ENCODE measurements around the gene ATP7A.
A peak's percentile ranks its signal among the peaks of the same experiment; 100 is the strongest.

The ATP7A gene

GRCh38 chrX:77945910-77946545 is 35.5 kb downstream of the ATP7A start:
- no peak for DNase-seq

- no peak for DNase-seq
Measured at GRCh38 chrX:77946571-77946970, 36.1 kb downstream of the ATP7A start.

- no peak for DNase-seq
Measured at GRCh38 chrX:77949840-77950239, 39.3 kb downstream of the ATP7A start.

- no peak for DNase-seq
Measured at GRCh38 chrX:77952173-77952572, 41.7 kb downstream of the ATP7A start.

DNA sequence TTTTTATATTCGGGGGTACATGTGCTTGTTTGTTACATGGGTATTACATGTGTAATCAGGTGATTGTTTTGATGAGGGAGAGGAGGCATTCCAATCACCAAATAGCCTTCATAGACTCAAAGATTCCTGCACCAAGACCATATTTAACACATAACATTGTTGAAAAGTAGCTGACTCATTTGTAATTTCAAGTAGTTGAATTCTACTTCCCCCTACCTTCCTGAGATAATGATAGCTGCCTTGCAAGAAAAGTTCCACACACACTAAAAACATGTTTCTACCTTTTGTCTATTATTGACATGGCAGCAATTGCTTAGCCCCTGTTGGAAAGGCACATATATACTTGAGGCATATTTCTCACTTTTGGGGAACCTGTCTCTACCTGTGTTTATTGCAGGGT is 42.8 kb downstream of the ATP7A start:
- DNase-seq, result no peak

GRCh38 chrX:77953708-77954107 is 43.2 kb downstream of the ATP7A start:
- no peak for DNase-seq

DNA sequence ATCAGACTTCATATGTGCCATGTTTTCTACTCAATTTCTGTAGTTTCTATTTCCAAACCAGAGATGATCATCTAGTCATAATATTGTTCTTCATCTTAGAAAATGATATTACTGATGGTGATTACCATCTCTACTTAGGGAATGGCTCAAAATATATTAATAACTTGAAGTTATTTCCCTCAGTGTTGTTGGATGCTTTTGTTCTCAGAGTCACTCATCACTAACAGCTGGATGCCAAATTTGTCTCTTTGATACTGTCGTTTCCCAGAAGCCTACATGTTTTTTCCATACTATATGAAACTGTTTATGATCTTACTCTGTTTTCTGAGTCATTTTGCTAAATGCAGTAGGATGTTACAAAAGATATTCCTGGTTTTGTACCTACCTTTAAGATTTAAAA is 50.1 kb downstream of the ATP7A start:
- no peak for DNase-seq

- no peak for DNase-seq
Measured at GRCh38 chrX:77961063-77961462, 50.6 kb downstream of the ATP7A start.

- DNase-seq, result peak; percentile 13
Measured at GRCh38 chrX:77962068-77962902, 51.8 kb downstream of the ATP7A start.

- no peak for DNase-seq
Measured at GRCh38 chrX:77966361-77966760, 55.9 kb downstream of the ATP7A start.

DNA sequence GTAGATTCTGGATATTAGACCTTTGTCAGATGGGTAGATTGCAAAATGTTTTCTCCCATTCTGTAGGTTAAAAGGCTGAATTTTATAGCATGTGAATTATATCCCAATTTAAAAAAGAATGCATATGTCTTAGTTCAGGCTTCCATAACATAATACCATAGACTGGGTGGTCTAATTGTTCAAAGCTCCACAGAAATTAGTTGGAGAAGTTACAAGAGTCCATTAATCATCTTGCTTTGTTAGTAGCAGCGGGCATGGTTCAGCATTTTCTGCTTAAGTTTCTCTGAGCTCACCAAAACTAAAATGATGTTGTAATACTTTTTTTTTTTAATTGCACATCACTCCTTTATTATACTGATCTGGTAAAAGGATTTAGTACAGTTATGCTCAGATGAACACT is 57.1 kb downstream of the ATP7A start:
- DNase-seq, result no peak

DNA sequence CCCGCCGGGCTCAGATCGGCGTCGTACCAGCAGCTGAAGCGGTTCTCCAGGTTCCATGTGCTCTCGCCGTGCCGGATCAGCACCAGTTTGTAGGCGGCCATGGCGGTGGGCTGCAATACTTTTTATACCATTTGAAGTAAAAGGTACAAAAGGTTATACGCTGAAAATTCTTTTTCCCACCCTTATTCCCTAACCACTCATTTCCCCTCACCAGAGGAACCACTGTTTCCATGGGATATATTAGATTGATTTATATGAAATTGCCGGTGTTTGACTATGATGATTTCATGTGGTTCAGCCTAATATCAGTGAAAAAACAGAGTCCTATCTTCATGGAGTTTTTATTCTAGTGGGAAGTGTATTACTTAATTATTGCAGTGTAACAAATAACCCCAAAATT is 59.0 kb downstream of the ATP7A start, which contains the start of gene PGAM4:
PGAM4 (minus strand) TSS at position 101 of the 400 bp plus-strand sequence; CDS start at position 101, 0 bp downstream.
- DNase-seq, result no peak

GRCh38 chrX:77975755-77976154 is 65.3 kb downstream of the ATP7A start:
- no peak for DNase-seq

DNA sequence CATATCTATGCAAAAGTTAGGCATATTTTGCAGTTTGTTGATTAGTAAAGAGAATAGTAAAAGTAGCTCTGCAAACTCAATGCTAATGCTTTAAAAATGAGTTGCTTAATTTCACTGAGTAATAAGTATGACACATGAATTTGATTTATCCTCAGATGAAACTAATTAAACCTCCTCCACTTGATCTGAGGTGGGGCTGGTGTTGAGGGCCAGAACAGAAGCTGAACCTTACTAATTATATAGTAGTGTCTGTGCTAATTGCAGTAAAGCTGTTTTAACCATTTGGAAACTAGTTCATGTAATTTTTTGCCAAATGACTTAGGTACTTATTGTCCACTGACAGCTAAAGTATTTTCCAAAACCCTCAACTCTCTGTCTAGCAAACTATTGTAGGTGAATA is 66.6 kb downstream of the ATP7A start:
- no peak for DNase-seq

GRCh38 chrX:77977518-77977917 is 67.0 kb downstream of the ATP7A start:
- no peak for DNase-seq

DNA sequence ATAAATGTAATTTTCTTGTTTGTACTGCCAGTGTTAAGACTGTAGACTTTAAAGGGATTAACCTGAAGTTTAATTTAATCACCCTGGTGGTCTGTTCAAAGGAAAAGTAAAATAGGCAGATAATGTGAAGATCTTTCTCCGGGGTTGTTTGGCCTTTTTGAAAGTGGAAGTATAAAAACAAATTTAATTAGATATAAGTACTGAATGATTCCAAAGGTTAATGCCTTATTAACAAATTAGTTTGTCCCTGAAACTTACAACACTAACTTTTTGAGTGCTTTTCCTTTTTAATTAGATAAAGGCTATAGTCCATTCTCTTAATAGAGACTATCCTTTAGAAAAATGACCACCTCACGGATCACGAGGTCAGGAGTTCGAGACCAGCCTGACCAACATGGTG is 69.4 kb downstream of the ATP7A start:
- no peak for DNase-seq

DNA sequence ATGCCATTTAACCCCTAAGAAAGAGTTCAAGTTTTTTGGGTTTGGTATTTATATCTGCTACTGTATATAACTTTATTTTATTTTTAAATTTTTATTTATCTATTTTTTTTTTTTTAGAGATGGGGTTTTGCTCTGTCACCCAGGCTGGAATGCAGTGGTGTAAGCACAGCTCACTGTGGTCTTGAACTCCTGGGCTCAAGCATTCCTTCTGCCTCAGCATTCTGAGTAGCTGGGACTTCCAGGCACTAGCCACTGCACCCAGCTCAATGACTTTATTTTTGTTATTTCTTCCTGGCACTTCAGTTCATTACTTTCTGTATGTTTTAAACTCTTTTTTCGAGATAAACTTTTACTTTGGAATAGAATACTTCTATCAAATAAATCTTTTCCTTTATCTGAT is 101.4 kb downstream of the ATP7A start:
- no peak for DNase-seq

- no peak for DNase-seq
Measured at GRCh38 chrX:78019586-78020483, 109.3 kb downstream of the ATP7A start.

- peak; percentile 67 for DNase-seq
Measured at GRCh38 chrX:78024349-78025059, 114.0 kb downstream of the ATP7A start.

GRCh38 chrX:78027798-78028197 is 117.3 kb downstream of the ATP7A start:
- DNase-seq, result no peak

- no peak for DNase-seq
Measured at GRCh38 chrX:78029663-78030062, 119.2 kb downstream of the ATP7A start.

GRCh38 chrX:78035061-78035460 is 124.6 kb downstream of the ATP7A start:
- DNase-seq, result no peak

GRCh38 chrX:78037881-78038280 is 127.4 kb downstream of the ATP7A start:
- no peak for DNase-seq

All from CD4-positive, alpha-beta T cell treated with Interleukin-10 for 1 hour (primary cell).